ENCODE results near the gene CCHCR1. TPM values are rescaled to one million over a fixed set of nuclear protein-coding genes. Genes with fewer than 3 reads are reported as not detected.

Gene CCHCR1
- total RNA-seq, 1 experiment from 2014 or later, result 60.6 TPM

DNA sequence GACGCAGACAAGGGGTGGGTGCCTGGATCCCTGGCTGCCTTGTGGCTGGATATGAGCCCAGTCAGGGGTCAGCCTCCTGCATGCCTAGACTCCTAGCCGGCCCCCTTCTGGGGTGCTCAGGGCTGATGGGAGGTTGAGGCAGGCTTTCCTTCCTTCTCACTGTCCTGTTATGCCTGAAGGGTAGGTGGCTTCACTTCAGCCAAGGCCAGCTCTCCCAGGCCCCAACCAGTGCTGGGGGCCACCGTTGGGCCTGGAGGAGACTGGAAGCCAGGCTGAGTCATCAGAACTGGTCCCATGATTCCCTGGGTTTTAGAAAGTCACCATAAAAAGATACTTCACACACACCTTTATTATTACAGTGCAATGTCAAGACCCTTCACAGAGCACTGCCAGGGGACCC lies 15.8 kb upstream of the CCHCR1 start:
- H3F3A ChIP-seq (ENCODE audit: insufficient read depth, low read depth), result peaks cover 16% of the 10 kb centered on the region; the same call in 1 of the 2 replicates
- H3K9me3 ChIP-seq (ENCODE audit: insufficient read depth, low read depth), result no peaks in the 10 kb centered on the region
- TF ChIP-seq EZH2 (IDR thresholded peaks at IDR 0.05; ENCODE audit: low read depth), result no peak
- TF ChIP-seq, protein P1, sequence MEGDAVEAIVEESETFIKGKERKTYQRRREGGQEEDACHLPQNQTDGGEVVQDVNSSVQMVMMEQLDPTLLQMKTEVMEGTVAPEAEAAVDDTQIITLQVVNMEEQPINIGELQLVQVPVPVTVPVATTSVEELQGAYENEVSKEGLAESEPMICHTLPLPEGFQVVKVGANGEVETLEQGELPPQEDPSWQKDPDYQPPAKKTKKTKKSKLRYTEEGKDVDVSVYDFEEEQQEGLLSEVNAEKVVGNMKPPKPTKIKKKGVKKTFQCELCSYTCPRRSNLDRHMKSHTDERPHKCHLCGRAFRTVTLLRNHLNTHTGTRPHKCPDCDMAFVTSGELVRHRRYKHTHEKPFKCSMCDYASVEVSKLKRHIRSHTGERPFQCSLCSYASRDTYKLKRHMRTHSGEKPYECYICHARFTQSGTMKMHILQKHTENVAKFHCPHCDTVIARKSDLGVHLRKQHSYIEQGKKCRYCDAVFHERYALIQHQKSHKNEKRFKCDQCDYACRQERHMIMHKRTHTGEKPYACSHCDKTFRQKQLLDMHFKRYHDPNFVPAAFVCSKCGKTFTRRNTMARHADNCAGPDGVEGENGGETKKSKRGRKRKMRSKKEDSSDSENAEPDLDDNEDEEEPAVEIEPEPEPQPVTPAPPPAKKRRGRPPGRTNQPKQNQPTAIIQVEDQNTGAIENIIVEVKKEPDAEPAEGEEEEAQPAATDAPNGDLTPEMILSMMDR (conservative IDR thresholded peaks at IDR 0.05), result no peak
- no peak for DNase-seq
- no peak overlapping the region for H3K27ac ChIP-seq
- no peaks in the 10 kb centered on the region for H3K36me3 ChIP-seq (ENCODE audit: low read depth)
- POLR2A ChIA-PET (ENCODE audit: unreplicated experiment), result no interaction called here
- no peaks in the 10 kb centered on the region for H3K79me2 ChIP-seq (ENCODE audit: low read depth)
- H3K4me1 ChIP-seq (replicated peaks; ENCODE audit: insufficient read depth), result peaks cover 18% of the 10 kb centered on the region
- H3K4me3 ChIP-seq, result no peak overlapping the region
- no peaks in the 10 kb centered on the region for H3K9me2 ChIP-seq (ENCODE audit: insufficient read depth)
- BruUV-seq (replicated peaks), result no TSS peak
- CTCF ChIA-PET, result no interaction called here
- H3K27me3 ChIP-seq (ENCODE audit: insufficient read depth, low read depth), result no peaks in the 10 kb centered on the region
- no peaks in the 10 kb centered on the region for H4K20me1 ChIP-seq (ENCODE audit: insufficient read depth)
- no peak overlapping the region for H3K4me2 ChIP-seq
- no peak overlapping the region for H2AFZ ChIP-seq
- intact Hi-C loops (cut with micrococcal nuclease; ENCODE audit: unreplicated experiment), result no loop called here

DNA sequence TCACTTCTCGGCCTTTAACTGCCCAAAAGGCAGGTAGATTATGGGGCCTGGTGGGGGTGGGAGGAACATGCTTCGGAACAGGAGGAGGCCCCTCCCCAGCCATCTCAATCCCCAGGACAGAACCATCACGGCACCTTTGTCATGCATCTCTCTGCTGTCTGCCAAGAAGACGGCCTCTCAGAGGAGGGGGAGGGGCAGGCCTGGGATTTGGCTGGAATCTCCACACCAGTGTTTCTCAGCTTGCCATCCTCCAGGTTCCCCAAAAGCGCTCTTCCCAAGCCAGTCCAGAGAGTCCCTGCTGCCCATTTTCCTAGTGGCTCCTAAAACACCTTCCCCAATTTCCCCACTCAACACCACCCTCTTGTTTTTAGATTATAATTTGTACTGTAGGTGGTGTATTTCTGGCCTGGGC lies 15.4 kb upstream of the CCHCR1 start:
- Histone ChIP-seq H2AFZ (no peak overlapping the region), H3K4me2 (no peak overlapping the region)
- CTCF ChIA-PET, result no interaction called here

DNA sequence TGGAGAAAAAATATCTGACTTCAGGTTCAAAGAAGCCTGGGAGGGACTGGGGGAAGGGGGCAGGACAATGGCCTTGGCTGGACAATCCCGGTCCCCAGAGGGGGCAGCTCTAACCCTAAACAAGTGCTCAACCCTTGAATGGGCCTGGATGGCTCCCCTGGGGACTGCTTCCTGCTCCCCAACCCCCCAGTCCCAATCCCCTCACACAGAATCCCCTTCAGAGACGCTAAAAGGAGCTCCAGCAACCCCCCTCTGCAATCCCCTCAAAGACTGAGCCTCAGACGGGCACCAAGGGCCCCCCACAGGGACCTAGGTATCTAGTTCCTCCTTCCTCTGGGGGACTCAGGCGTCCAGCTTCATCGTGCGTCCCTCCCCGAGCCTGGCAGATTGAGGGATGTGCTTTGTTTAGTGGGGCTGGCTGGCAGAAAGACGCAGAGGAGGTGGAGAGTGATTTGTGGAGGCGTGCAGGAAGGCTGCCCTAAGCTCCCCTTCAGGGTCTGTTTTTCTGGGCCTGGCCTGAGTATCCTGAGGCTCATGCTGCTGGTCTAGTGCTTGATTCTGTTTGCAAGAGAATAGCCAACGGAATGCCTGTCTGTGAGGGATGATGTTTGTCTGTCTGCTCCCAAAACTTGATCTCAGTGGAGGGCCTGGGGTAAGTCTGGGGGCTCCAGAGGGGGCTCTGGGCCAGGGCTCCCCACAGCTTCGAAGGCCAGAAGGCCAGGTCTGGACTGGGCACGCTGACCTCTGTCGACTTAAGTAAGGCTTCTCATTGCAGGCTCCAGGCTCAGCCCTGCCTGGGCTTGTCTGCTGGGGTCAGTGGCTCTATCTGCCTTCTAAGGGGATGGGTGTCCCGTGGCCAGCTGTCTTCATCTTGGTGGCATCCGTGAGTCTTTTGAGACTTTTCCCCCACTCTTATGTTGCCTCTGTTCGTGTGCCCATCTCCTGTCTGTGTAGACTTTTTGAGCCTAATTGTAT lies 14.6 kb upstream of the CCHCR1 start:
- ChIA-PET CTCF (no interaction called here), POLR2A (ENCODE audit: unreplicated experiment) (no interaction called here)
- Histone ChIP-seq H3K27me3 (ENCODE audit: insufficient read depth, low read depth) (no peaks in the 10 kb centered on the region), H3F3A (ENCODE audit: insufficient read depth, low read depth) (peaks cover 18% of the 10 kb centered on the region; the same call in 1 of the 2 replicates), H3K36me3 (ENCODE audit: low read depth) (no peaks in the 10 kb centered on the region), H3K9me3 (ENCODE audit: insufficient read depth, low read depth) (no peaks in the 10 kb centered on the region), H3K79me2 (ENCODE audit: low read depth) (no peaks in the 10 kb centered on the region), H3K27ac (no peak overlapping the region), H3K4me2 (no peak overlapping the region), H3K9me2 (ENCODE audit: insufficient read depth) (no peaks in the 10 kb centered on the region), H3K4me1 (replicated peaks; ENCODE audit: insufficient read depth) (peaks cover 19% of the 10 kb centered on the region), H4K20me1 (ENCODE audit: insufficient read depth) (no peaks in the 10 kb centered on the region), H3K4me3 (no peak overlapping the region), H2AFZ (no peak overlapping the region)
- no TSS peak for BruUV-seq (replicated peaks)
- DNase-seq, result no peak
- TF ChIP-seq, protein P1 (conservative IDR thresholded peaks at IDR 0.05), result no peak
- TF ChIP-seq EZH2 (IDR thresholded peaks at IDR 0.05; ENCODE audit: low read depth), result no peak
- intact Hi-C loops (cut with micrococcal nuclease; ENCODE audit: unreplicated experiment), result no loop called here

More for the DNA sequence above, 15.4 kb upstream of the CCHCR1 start:
- Histone ChIP-seq H3K27ac (no peak overlapping the region), H3K4me1 (replicated peaks; ENCODE audit: insufficient read depth) (peaks cover 19% of the 10 kb centered on the region), H3K79me2 (ENCODE audit: low read depth) (no peaks in the 10 kb centered on the region), H3K4me3 (no peak overlapping the region), H3K9me2 (ENCODE audit: insufficient read depth) (no peaks in the 10 kb centered on the region), H3K36me3 (ENCODE audit: low read depth) (no peaks in the 10 kb centered on the region), H3F3A (ENCODE audit: insufficient read depth, low read depth) (peaks cover 18% of the 10 kb centered on the region; the same call in 1 of the 2 replicates), H4K20me1 (ENCODE audit: insufficient read depth) (no peaks in the 10 kb centered on the region), H3K9me3 (ENCODE audit: insufficient read depth, low read depth) (no peaks in the 10 kb centered on the region), H3K27me3 (ENCODE audit: insufficient read depth, low read depth) (no peaks in the 10 kb centered on the region)
- BruUV-seq (replicated peaks), result no TSS peak
- TF ChIP-seq, protein P1 (conservative IDR thresholded peaks at IDR 0.05), result no peak
- TF ChIP-seq EZH2 (IDR thresholded peaks at IDR 0.05; ENCODE audit: low read depth), result no peak
- DNase-seq, result no peak
- POLR2A ChIA-PET (ENCODE audit: unreplicated experiment), result no interaction called here
- intact Hi-C loops (cut with micrococcal nuclease; ENCODE audit: unreplicated experiment), result no loop called here

Measured in PC-9 (cell line).